Keratinocyte (primary cell): Measurements from ENCODE around the gene ITGAE. TPM values are rescaled to one million over a fixed set of nuclear protein-coding genes. Genes with fewer than 3 reads are reported as not detected.
"Not testable (repeated sequence)": the region's sequence is repeated elsewhere in the genome, so short reads cannot be mapped to it uniquely, and the experiment has no call there.

Source experiments
- DNase-seq: peaks from one replicate; pipeline ENCODE4 v3.0.0-alpha.2; 2011; ENCODE audit warnings: low read depth, missing footprints, low spot score
- FAIRE-seq: peaks from 2 replicates; lab custom pipeline; 2011; peaks lifted over from hg19 to GRCh38; lab: Jason Lieb, UNC
- H2AFZ ChIP-seq: 2 replicates; pipeline ENCODE4 v1.6.0; 2012; ENCODE audit warnings: low read length, control low read depth, inconsistent platforms; ENCODE audit not compliant: control insufficient read depth
- H3K27ac ChIP-seq: 2 replicates; pipeline ENCODE4 v1.5.1; 2011; ENCODE audit warnings: low read length; ENCODE audit not compliant: control insufficient read depth, insufficient read depth
- H3K27me3 ChIP-seq: 3 replicates; pipeline ENCODE4 v1.6.0; 2011; ENCODE audit warnings: low read length; ENCODE audit not compliant: control insufficient read depth, insufficient read depth; ENCODE audit errors: extremely low read depth
- H3K36me3 ChIP-seq, 2 experiments: 2 replicates in 1 of 2; 3 replicates in 1 of 2; pipeline ENCODE4 v1.5.1; 2011; ENCODE audit warnings: low read length in 2 of 2, mild to moderate bottlenecking in 1 of 2; ENCODE audit not compliant: control insufficient read depth in 2 of 2, insufficient read depth in 2 of 2; ENCODE audit errors: extremely low read depth in 1 of 2
- H3K4me1 ChIP-seq: 3 replicates; pipeline ENCODE4 v1.5.1; 2011; ENCODE audit warnings: low read length; ENCODE audit not compliant: control insufficient read depth, insufficient read depth; ENCODE audit errors: extremely low read depth
- H3K4me2 ChIP-seq: 3 replicates; pipeline ENCODE4 v1.6.0; 2011; ENCODE audit warnings: low read depth, low read length; ENCODE audit not compliant: control insufficient read depth, insufficient read depth; ENCODE audit errors: extremely low read depth
- H3K4me3 ChIP-seq, 3 experiments: fragments of 200-600 bp in 1 of 3; sonication (generic) in 1 of 3; 2 replicates in 2 of 3; 3 replicates in 1 of 3; pipeline ENCODE4 v1.5.1; 2011 to 2016; ENCODE audit warnings: low read length in 3 of 3, mild to moderate bottlenecking in 3 of 3, control low read depth in 2 of 3, inconsistent platforms in 1 of 3, low read depth in 1 of 3, mixed read lengths in 1 of 3, mixed run types in 1 of 3, moderate library complexity in 1 of 3; ENCODE audit not compliant: control insufficient read depth in 2 of 3, insufficient read depth in 2 of 3; ENCODE audit errors: extremely low read depth in 1 of 3
- H3K79me2 ChIP-seq: 2 replicates; pipeline ENCODE4 v1.6.0; 2012; ENCODE audit warnings: low read length; ENCODE audit not compliant: control insufficient read depth, insufficient read depth
- H3K9ac ChIP-seq: 3 replicates; pipeline ENCODE4 v1.6.0; 2011; ENCODE audit warnings: low read length; ENCODE audit not compliant: control insufficient read depth, insufficient read depth; ENCODE audit errors: extremely low read depth
- H3K9me1 ChIP-seq: 3 replicates; pipeline ENCODE4 v1.6.0; 2011; ENCODE audit warnings: low read length; ENCODE audit not compliant: control insufficient read depth, insufficient read depth; ENCODE audit errors: extremely low read depth
- H3K9me3 ChIP-seq: 2 replicates; pipeline ENCODE4 v1.5.1; 2012; ENCODE audit warnings: low read depth, low read length; ENCODE audit not compliant: control insufficient read depth
- H4K20me1 ChIP-seq: 3 replicates; pipeline ENCODE4 v1.6.0; 2011; ENCODE audit warnings: low read length; ENCODE audit not compliant: control insufficient read depth, insufficient read depth; ENCODE audit errors: extremely low read depth
- EZH2 ChIP-seq: IDR thresholded peaks from one replicate; pipeline ENCODE4 v1.6.1; 2012; ENCODE audit warnings: inconsistent platforms, mild to moderate bottlenecking, low read length, moderate library complexity
- dilution Hi-C: fragments of 300-500 bp; cut with MboI; formaldehyde crosslinking; loops from one replicate; pipeline ENCODE4 v1.7.0; 2020; ENCODE audit warnings: low sequenced_read_pairs; ENCODE audit not compliant: extremely low pct_ligation_motif_present
- polyA plus RNA-seq, 5 experiments: library from polyadenylated mRNA; depleted of rRNA in 3 of 5; stranded (reverse) in 3 of 5; stranded (forward) in 1 of 5; unstranded in 1 of 5; fragments of >200 nt; gene quantifications; 1 replicate in 1 of 5; 2 replicates in 3 of 5; 3 replicates in 1 of 5; pipeline versions ENCODE4 v1.2.1 to v1.2.3, GENCODE V29; 2011 to 2012; ENCODE audit warnings: missing spikeins in 2 of 5, low read depth in 1 of 5, low replicate concordance in 1 of 5
- TF ChIP-seq, protein P1 (sequence below), 3 experiments: IDR thresholded peaks in 1 of 3; conservative IDR thresholded peaks in 1 of 3; optimal IDR thresholded peaks in 1 of 3; 2 replicates in 2 of 3; 3 replicates in 1 of 3; pipeline versions ENCODE3 to v1.5.1; 2011; ENCODE audit warnings: low read length in 3 of 3, mild to moderate bottlenecking in 3 of 3, moderate library complexity in 2 of 3, control low read depth in 1 of 3, inconsistent platforms in 1 of 3; ENCODE audit not compliant: insufficient read depth in 2 of 3; ENCODE audit errors: extremely low read depth in 1 of 3

Gene ITGAE
- polyA plus RNA-seq, 1 donor (not counting 4 experiments of a cell fraction or from before 2014, with no cell fraction given), result 66.6 TPM

DNA sequence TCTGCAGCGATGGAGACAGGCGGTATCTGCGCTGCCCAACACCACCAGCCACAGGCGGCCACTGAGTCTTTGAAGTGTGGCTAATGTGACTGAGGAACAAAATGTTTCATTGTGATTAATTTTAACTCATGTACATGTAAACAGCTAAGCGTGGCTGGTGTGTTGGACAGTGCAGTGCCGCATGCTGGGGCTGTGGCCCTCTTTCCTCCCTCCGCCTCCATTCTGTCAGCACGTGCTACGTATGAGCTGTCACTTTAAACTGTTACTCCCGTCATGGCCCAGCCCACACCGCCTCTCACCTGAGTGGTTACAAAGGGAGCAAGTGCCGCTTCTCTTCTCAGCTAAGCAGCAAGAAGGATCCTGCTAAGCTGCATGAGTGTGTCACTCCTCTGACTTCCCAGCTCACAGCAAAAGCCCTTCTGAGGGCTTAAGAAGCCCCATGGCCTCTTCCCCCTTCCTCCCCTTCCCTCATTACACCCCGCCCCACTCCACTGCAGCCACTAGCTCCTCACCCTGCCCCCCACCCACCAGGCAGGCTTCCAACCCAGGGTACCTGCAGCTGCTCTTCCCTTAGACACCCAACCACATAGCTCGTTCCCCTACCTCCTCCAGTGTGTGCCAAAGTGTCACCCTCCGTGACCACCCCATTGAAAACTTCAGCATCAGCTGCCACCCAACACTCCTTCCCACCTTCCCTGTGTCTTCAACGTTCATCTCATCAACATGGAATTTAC, 62.3 kb downstream of the ITGAE start:
- DNase-seq, result peak; percentile 41
- FAIRE-seq, result peak; percentile 89
- no peak overlapping the region for H3K27ac ChIP-seq

GRCh38 chr17:3735515-3735914, 65.5 kb downstream of the ITGAE start:
- Histone ChIP-seq H3K27ac (no peak overlapping the region), H3K9ac (no peak overlapping the region), H3K9me1 (no peaks in the 10 kb centered on the region), H3K79me2 (no peaks in the 10 kb centered on the region), H3K4me2 (no peak overlapping the region), H2AFZ (no peak overlapping the region), H3K9me3 (no peaks in the 10 kb centered on the region), H4K20me1 (no peaks in the 10 kb centered on the region), H3K4me3 (no peak overlapping the region), H3K4me1 (peaks cover 13% of the 10 kb centered on the region), H3K36me3 (no peaks in the 10 kb centered on the region), H3K27me3 (no peaks in the 10 kb centered on the region)
- TF ChIP-seq, protein P1, sequence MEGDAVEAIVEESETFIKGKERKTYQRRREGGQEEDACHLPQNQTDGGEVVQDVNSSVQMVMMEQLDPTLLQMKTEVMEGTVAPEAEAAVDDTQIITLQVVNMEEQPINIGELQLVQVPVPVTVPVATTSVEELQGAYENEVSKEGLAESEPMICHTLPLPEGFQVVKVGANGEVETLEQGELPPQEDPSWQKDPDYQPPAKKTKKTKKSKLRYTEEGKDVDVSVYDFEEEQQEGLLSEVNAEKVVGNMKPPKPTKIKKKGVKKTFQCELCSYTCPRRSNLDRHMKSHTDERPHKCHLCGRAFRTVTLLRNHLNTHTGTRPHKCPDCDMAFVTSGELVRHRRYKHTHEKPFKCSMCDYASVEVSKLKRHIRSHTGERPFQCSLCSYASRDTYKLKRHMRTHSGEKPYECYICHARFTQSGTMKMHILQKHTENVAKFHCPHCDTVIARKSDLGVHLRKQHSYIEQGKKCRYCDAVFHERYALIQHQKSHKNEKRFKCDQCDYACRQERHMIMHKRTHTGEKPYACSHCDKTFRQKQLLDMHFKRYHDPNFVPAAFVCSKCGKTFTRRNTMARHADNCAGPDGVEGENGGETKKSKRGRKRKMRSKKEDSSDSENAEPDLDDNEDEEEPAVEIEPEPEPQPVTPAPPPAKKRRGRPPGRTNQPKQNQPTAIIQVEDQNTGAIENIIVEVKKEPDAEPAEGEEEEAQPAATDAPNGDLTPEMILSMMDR (optimal IDR thresholded peaks at IDR 0.05 in 1 of 3, IDR thresholded peaks at IDR 0.05 in 1 of 3, conservative IDR thresholded peaks at IDR 0.05 in 1 of 3; ENCODE audit: extremely low read depth in 1 of 3, insufficient read depth in 2 of 3, low read length in 3 of 3), result no peak
- TF ChIP-seq EZH2, result no peak
- FAIRE-seq, result no peak
- no peak for DNase-seq
- dilution Hi-C loops, result no loop called here

More for the DNA sequence above, 62.3 kb downstream of the ITGAE start:
- Histone ChIP-seq H3K9me1 (no peaks in the 10 kb centered on the region), H3K4me1 (peaks cover 13% of the 10 kb centered on the region), H3K36me3 (no peaks in the 10 kb centered on the region), H3K9ac (peak overlapping the region; percentile 59), H3K79me2 (no peaks in the 10 kb centered on the region), H4K20me1 (no peaks in the 10 kb centered on the region), H3K9me3 (no peaks in the 10 kb centered on the region), H3K27me3 (no peaks in the 10 kb centered on the region), H3K4me3 (peak overlapping the region in 2 of 3 experiments; percentile 12 to 60), H2AFZ (peak overlapping the region; percentile 88), H3K4me2 (peak overlapping the region; percentile 77)
- no peak for TF ChIP-seq EZH2
- TF ChIP-seq, protein P1 (optimal IDR thresholded peaks at IDR 0.05 in 1 of 3, IDR thresholded peaks at IDR 0.05 in 1 of 3, conservative IDR thresholded peaks at IDR 0.05 in 1 of 3; ENCODE audit: extremely low read depth in 1 of 3, insufficient read depth in 2 of 3, low read length in 3 of 3), result peak in 1 of 3 experiments; percentile 6
- dilution Hi-C loops, result no loop called here

GRCh38 chr17:3734911-3735276, 66.1 kb downstream of the ITGAE start:
- H3K27ac ChIP-seq, H3K9me1 ChIP-seq, H2AFZ ChIP-seq, H3K4me2 ChIP-seq, DNase-seq, dilution Hi-C loops, H3K79me2 ChIP-seq, H3K9ac ChIP-seq, H3K27me3 ChIP-seq, H4K20me1 ChIP-seq, H3K4me3 ChIP-seq, H3K36me3 ChIP-seq, H3K9me3 ChIP-seq, FAIRE-seq: not testable (repeated sequence)
- peaks cover 13% of the 10 kb centered on the region for H3K4me1 ChIP-seq
